Panc1 (cell line): ENCODE measurements around the gene MXRA5.

Experiments
- POLR2AphosphoS5 ChIP-seq: IDR thresholded peaks from 2 replicates; pipeline ENCODE4 v1.6.1; 2012; ENCODE audit warnings: mild to moderate bottlenecking, low read depth, low read length, moderate library complexity
- SIN3A ChIP-seq: IDR thresholded peaks from 2 replicates; pipeline ENCODE4 v1.6.1; 2012; ENCODE audit warnings: low read depth, mild to moderate bottlenecking, low read length, moderate library complexity, borderline replicate concordance; ENCODE audit not compliant: insufficient read depth
- TCF7L2 ChIP-seq: IDR thresholded peaks from 2 replicates; pipeline ENCODE4 v1.6.1; 2011; ENCODE audit warnings: mild to moderate bottlenecking, low read depth, low read length, inconsistent platforms
- TF ChIP-seq, protein P1 (sequence below): fragments of 450-650 bp; IDR thresholded peaks from 2 replicates; pipeline ENCODE4 v1.5.1; 2017; ENCODE audit warnings: mild to moderate bottlenecking
- TF ChIP-seq, protein P2 (sequence below), 2 experiments: IDR thresholded peaks; 2 replicates each; pipeline ENCODE4 v1.6.1; 2011 to 2012; ENCODE audit warnings: low read depth in 2 of 2, control low read depth in 1 of 2, low read length in 1 of 2, mild to moderate bottlenecking in 1 of 2, moderate library complexity in 1 of 2; ENCODE audit not compliant: insufficient read depth in 1 of 2

DNA sequence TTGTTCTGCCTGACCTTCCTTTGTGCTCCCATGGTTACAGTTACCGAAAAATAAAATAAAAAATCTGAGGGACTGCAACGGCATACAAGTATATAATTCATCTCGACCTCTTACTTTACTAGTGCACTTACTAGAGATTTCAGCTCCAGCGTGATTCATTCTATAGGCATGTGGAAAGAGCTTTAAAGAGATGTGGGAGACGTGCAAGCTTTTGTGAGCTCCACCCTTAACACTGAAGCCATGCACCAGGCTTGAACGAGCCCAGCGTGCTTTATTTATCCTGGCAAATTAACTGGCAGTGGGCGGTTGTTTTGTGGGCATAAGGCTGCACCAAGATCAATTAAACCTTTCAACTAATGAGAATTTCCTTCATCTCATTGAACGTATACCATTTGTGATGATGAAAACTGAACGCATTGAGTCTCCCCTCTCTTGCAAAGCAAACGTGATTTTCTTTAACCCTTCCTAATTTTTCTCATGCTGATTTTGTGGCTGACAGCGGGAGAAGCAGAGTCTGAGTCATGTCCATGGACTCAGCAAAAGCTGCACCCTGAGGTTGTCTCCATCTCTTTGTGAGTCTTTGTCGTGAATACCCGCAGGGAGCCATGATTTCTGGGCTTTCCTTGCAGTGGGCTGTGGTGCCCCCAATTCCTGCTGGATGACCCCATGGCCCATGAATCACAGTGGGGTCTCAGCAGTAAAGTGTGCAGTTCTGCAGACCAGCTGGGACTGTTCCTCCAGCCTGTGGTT, 60.1 kb downstream of the MXRA5 start:
- TF ChIP-seq, protein P1, sequence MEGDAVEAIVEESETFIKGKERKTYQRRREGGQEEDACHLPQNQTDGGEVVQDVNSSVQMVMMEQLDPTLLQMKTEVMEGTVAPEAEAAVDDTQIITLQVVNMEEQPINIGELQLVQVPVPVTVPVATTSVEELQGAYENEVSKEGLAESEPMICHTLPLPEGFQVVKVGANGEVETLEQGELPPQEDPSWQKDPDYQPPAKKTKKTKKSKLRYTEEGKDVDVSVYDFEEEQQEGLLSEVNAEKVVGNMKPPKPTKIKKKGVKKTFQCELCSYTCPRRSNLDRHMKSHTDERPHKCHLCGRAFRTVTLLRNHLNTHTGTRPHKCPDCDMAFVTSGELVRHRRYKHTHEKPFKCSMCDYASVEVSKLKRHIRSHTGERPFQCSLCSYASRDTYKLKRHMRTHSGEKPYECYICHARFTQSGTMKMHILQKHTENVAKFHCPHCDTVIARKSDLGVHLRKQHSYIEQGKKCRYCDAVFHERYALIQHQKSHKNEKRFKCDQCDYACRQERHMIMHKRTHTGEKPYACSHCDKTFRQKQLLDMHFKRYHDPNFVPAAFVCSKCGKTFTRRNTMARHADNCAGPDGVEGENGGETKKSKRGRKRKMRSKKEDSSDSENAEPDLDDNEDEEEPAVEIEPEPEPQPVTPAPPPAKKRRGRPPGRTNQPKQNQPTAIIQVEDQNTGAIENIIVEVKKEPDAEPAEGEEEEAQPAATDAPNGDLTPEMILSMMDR = no peak
- TF ChIP-seq, protein P2, sequence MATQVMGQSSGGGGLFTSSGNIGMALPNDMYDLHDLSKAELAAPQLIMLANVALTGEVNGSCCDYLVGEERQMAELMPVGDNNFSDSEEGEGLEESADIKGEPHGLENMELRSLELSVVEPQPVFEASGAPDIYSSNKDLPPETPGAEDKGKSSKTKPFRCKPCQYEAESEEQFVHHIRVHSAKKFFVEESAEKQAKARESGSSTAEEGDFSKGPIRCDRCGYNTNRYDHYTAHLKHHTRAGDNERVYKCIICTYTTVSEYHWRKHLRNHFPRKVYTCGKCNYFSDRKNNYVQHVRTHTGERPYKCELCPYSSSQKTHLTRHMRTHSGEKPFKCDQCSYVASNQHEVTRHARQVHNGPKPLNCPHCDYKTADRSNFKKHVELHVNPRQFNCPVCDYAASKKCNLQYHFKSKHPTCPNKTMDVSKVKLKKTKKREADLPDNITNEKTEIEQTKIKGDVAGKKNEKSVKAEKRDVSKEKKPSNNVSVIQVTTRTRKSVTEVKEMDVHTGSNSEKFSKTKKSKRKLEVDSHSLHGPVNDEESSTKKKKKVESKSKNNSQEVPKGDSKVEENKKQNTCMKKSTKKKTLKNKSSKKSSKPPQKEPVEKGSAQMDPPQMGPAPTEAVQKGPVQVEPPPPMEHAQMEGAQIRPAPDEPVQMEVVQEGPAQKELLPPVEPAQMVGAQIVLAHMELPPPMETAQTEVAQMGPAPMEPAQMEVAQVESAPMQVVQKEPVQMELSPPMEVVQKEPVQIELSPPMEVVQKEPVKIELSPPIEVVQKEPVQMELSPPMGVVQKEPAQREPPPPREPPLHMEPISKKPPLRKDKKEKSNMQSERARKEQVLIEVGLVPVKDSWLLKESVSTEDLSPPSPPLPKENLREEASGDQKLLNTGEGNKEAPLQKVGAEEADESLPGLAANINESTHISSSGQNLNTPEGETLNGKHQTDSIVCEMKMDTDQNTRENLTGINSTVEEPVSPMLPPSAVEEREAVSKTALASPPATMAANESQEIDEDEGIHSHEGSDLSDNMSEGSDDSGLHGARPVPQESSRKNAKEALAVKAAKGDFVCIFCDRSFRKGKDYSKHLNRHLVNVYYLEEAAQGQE (IDR thresholded peaks at IDR 0.05; ENCODE audit: insufficient read depth in 1 of 2, low read depth in 2 of 2, low read length in 1 of 2) = no peak
- TF ChIP-seq POLR2AphosphoS5 (no peak; the same call in 1 of the 2 replicates), TCF7L2 (peak; percentile 64; the same call in 1 of the 2 replicates), SIN3A (no peak)
